ENCODE data around the gene MNS1. TPM values are rescaled to one million over a fixed set of nuclear protein-coding genes. Genes with fewer than 3 reads are reported as not detected.
"Not testable (repeated sequence)": the region's sequence is repeated elsewhere in the genome, so short reads cannot be mapped to it uniquely, and the experiment has no call there.

MNS1 gene
- total and polyA plus RNA-seq, 2 donors from 2014 or later, result 5.6 to 6.9 TPM

- FAIRE-seq, result no peak
Observed at GRCh38 chr15:56411122-56411749, 53.7 kb downstream of the MNS1 start.

GRCh38 chr15:56410721-56411120 is 54.2 kb downstream of the MNS1 start:
- H3K27ac ChIP-seq (ENCODE audit: low read depth in 2 of 2, low read length in 2 of 2), result no peak overlapping the region
- intact Hi-C loops (cut with DNase I), result no loop called here
- no peak overlapping the region for H3K9ac ChIP-seq (ENCODE audit: low read length in 3 of 3)
- no peaks in the 10 kb centered on the region for H3K4me1 ChIP-seq (ENCODE audit: control insufficient read depth in 2 of 3, insufficient read depth in 2 of 3, low read depth in 1 of 3, low read length in 3 of 3)
- TF ChIP-seq, protein P1, sequence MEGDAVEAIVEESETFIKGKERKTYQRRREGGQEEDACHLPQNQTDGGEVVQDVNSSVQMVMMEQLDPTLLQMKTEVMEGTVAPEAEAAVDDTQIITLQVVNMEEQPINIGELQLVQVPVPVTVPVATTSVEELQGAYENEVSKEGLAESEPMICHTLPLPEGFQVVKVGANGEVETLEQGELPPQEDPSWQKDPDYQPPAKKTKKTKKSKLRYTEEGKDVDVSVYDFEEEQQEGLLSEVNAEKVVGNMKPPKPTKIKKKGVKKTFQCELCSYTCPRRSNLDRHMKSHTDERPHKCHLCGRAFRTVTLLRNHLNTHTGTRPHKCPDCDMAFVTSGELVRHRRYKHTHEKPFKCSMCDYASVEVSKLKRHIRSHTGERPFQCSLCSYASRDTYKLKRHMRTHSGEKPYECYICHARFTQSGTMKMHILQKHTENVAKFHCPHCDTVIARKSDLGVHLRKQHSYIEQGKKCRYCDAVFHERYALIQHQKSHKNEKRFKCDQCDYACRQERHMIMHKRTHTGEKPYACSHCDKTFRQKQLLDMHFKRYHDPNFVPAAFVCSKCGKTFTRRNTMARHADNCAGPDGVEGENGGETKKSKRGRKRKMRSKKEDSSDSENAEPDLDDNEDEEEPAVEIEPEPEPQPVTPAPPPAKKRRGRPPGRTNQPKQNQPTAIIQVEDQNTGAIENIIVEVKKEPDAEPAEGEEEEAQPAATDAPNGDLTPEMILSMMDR (IDR thresholded peaks at IDR 0.05; ENCODE audit: borderline replicate concordance, extremely low read depth, insufficient read depth), result no peak
- H3K4me3 ChIP-seq (ENCODE audit: low read length in 3 of 3), result no peak overlapping the region
- peak in 2 of 5 donors; percentile 23 to 67 for DNase-seq
- FAIRE-seq, result no peak
- no peaks in the 10 kb centered on the region for H3K27me3 ChIP-seq (ENCODE audit: control insufficient read depth, insufficient read depth, low read length)
- H3K36me3 ChIP-seq (ENCODE audit: control insufficient read depth in 2 of 3, insufficient read depth in 3 of 3, low read length in 3 of 3), result peaks cover 0 to 2% (median 0%) of the 10 kb centered on the region in 3 donors
- no peaks in the 10 kb centered on the region for H3K9me3 ChIP-seq (ENCODE audit: control insufficient read depth in 2 of 3, insufficient read depth in 1 of 3, low read length in 3 of 3)

More at GRCh38 chr15:56411122-56411749, 53.7 kb downstream of the MNS1 start:
- Histone ChIP-seq H3K4me1 (ENCODE audit: control insufficient read depth in 2 of 3, insufficient read depth in 2 of 3, low read depth in 1 of 3, low read length in 3 of 3) (no peaks in the 10 kb centered on the region), H3K36me3 (ENCODE audit: control insufficient read depth in 2 of 3, insufficient read depth in 3 of 3, low read length in 3 of 3) (peaks cover 0 to 2% (median 0%) of the 10 kb centered on the region in 3 donors), H3K9ac (ENCODE audit: low read length in 3 of 3) (no peak overlapping the region), H3K9me3 (ENCODE audit: control insufficient read depth in 2 of 3, insufficient read depth in 1 of 3, low read length in 3 of 3) (no peaks in the 10 kb centered on the region), H3K27me3 (ENCODE audit: control insufficient read depth, insufficient read depth, low read length) (no peaks in the 10 kb centered on the region), H3K4me3 (ENCODE audit: low read length in 3 of 3) (no peak overlapping the region), H3K27ac (ENCODE audit: low read depth in 2 of 2, low read length in 2 of 2) (no peak overlapping the region)
- intact Hi-C loops (cut with DNase I), result no loop called here
- TF ChIP-seq, protein P1 (IDR thresholded peaks at IDR 0.05; ENCODE audit: borderline replicate concordance, extremely low read depth, insufficient read depth), result no peak
- peak in 2 of 5 donors; percentile 11 to 32 for DNase-seq

- H3K9ac ChIP-seq (ENCODE audit: low read length in 3 of 3); H3K4me3 ChIP-seq (ENCODE audit: low read length in 3 of 3); H3K27ac ChIP-seq (ENCODE audit: low read depth in 2 of 2, low read length in 2 of 2); FAIRE-seq; H3K9me3 ChIP-seq (ENCODE audit: control insufficient read depth in 2 of 3, insufficient read depth in 1 of 3, low read length in 3 of 3); H3K4me1 ChIP-seq (ENCODE audit: control insufficient read depth in 2 of 3, insufficient read depth in 2 of 3, low read depth in 1 of 3, low read length in 3 of 3); DNase-seq; H3K36me3 ChIP-seq (ENCODE audit: control insufficient read depth in 2 of 3, insufficient read depth in 3 of 3, low read length in 3 of 3); intact Hi-C loops (cut with DNase I); H3K27me3 ChIP-seq (ENCODE audit: control insufficient read depth, insufficient read depth, low read length): not testable (repeated sequence)
Observed at GRCh38 chr15:56399209-56399608, 65.7 kb downstream of the MNS1 start.

GRCh38 chr15:56397325-56397724 is 67.6 kb downstream of the MNS1 start:
- H3K9me3 ChIP-seq (ENCODE audit: control insufficient read depth in 2 of 3, insufficient read depth in 1 of 3, low read length in 3 of 3); DNase-seq; H3K4me1 ChIP-seq (ENCODE audit: control insufficient read depth in 2 of 3, insufficient read depth in 2 of 3, low read depth in 1 of 3, low read length in 3 of 3); H3K9ac ChIP-seq (ENCODE audit: low read length in 3 of 3); FAIRE-seq; H3K27me3 ChIP-seq (ENCODE audit: control insufficient read depth, insufficient read depth, low read length); intact Hi-C loops (cut with DNase I); H3K27ac ChIP-seq (ENCODE audit: low read depth in 2 of 2, low read length in 2 of 2); H3K36me3 ChIP-seq (ENCODE audit: control insufficient read depth in 2 of 3, insufficient read depth in 3 of 3, low read length in 3 of 3); H3K4me3 ChIP-seq (ENCODE audit: low read length in 3 of 3): not testable (repeated sequence)

Measured in kidney (tissue), 14 donors.